Upper lobe of left lung (tissue), 6 donors: ENCODE results near the gene MTG1. TPM values are rescaled to one million over a fixed set of nuclear protein-coding genes. Genes with fewer than 3 reads are reported as not detected.
"Not testable (repeated sequence)": the region's sequence is repeated elsewhere in the genome, so short reads cannot be mapped to it uniquely, and the experiment has no call there.

Experiments used
- ATAC-seq, 2 donors: fragments of 200-7000 bp; cut with Tn5 transposase; one replicate each; pipeline ENCODE4 v1.9.1; 2022; ENCODE audit warnings: mild to moderate bottlenecking in 2 of 2, moderate library complexity in 2 of 2; ENCODE audit not compliant: low FRiP score in 2 of 2
- DNase-seq, 2 donors: peaks; one replicate each; pipeline ENCODE4 v3.0.0-alpha.2; 2019 to 2020
- H3K27ac ChIP-seq, 4 donors: fragments of 200-600 bp; sonication (generic); one replicate each; pipeline ENCODE4 v1.5.1; 2016 to 2019
- H3K27me3 ChIP-seq, 4 donors: fragments of 200-600 bp; sonication (generic); one replicate each; pipeline ENCODE4 v1.5.1; 2017 to 2019
- H3K36me3 ChIP-seq, 4 donors: fragments of 200-600 bp; sonication (generic); one replicate each; pipeline ENCODE4 v1.5.1; 2016 to 2019
- H3K4me1 ChIP-seq, 4 donors: fragments of 200-600 bp; sonication (generic); one replicate each; pipeline ENCODE4 v1.5.1; 2018 to 2019
- H3K4me3 ChIP-seq, 4 donors: fragments of 200-600 bp; sonication (generic); one replicate each; pipeline ENCODE4 v1.5.1; 2017 to 2019; ENCODE audit warnings: mild to moderate bottlenecking in 2 of 4, moderate library complexity in 1 of 4
- H3K9me3 ChIP-seq, 4 donors: fragments of 200-600 bp; sonication (generic); one replicate each; pipeline ENCODE4 v1.5.1; 2018 to 2019
- EP300 ChIP-seq, 4 donors: sonication (generic); formaldehyde crosslinking; IDR thresholded peaks; one replicate each; pipeline ENCODE4 v1.5.1; 2017; ENCODE audit warnings: antibody characterized with exemption in 4 of 4, control low read depth in 2 of 4
- POLR2A ChIP-seq, 4 donors: fragments of 450-650 bp; IDR thresholded peaks; one replicate each; pipeline ENCODE4 v1.5.1; 2016 to 2017; ENCODE audit warnings: antibody characterized with exemption in 4 of 4, mild to moderate bottlenecking in 2 of 4
- POLR2AphosphoS5 ChIP-seq, 2 donors: sonication (generic); formaldehyde crosslinking; IDR thresholded peaks; one replicate each; pipeline ENCODE4 v1.5.1; 2017; ENCODE audit warnings: antibody characterized with exemption in 2 of 2
- WGBS, 2 donors: methylation state at CpG; one replicate each; pipeline ENCODE4 v1.1.5; 2017 to 2018; 5-methylcytosine and 5-hydroxymethylcytosine counted together
- total RNA-seq, 6 donors: library from RNA; depleted of rRNA in 4 of 6; stranded (reverse); fragments of >200 nt in 4 of 6; gene quantifications; one replicate each; pipeline versions ENCODE4 v1.1.0 to v1.2.1, GENCODE V29; 2016 to 2021
- TF ChIP-seq, protein P1 (sequence below), 6 experiments: fragments of 450-650 bp in 4 of 6; fragments of 200-600 bp in 2 of 6; sonication (generic) in 2 of 6; IDR thresholded peaks; one replicate each; pipeline ENCODE4 v1.5.1; 2016 to 2019; ENCODE audit warnings: antibody characterized with exemption in 6 of 6
- donor health status: DM: no; HTN: no; CAD: no; lungs with moderate emphysema.
- donor health status: DM: no; HTN: yes; CAD: no; lungs with severe emphysema.

MTG1 gene
- total RNA-seq, 6 donors from 2014 or later = 21.0 to 155 (median 40.8) TPM

DNA sequence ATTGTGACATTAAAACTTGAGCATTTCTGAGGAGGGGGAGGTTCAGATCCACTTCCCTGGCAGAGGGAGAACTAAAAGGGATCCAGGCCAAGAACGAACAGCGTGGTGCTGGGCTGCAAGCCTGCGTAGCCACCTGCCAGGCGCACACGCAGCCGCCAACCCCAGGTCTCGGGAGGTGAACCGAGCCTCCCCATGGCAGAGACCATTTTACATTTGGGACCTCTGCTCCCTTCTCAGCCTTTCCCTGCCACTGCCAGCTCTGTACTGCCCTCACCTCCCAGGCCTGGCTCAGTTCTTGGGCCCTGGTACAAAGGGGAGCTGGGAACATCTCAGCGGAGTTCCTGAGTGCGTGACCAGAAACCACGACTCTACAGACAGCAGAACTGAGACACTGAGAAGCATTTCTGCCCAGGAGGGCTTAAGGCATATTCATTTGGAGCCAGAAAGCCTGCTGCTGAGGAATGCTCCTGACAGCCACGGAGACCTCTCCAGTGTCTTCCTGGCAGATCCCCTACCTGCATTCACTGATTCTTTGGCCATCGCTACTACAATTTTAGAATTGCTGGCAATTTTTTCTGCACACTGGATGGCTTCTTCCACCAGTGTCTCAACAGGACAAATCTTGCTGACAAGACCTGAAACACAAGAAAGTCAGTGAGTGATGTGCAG, 28.4 kb upstream of the MTG1 start:
- peaks cover 20 to 80% (median 66%) of the 10 kb centered on the region in 4 donors for H3K36me3 ChIP-seq
- TF ChIP-seq, protein P1, sequence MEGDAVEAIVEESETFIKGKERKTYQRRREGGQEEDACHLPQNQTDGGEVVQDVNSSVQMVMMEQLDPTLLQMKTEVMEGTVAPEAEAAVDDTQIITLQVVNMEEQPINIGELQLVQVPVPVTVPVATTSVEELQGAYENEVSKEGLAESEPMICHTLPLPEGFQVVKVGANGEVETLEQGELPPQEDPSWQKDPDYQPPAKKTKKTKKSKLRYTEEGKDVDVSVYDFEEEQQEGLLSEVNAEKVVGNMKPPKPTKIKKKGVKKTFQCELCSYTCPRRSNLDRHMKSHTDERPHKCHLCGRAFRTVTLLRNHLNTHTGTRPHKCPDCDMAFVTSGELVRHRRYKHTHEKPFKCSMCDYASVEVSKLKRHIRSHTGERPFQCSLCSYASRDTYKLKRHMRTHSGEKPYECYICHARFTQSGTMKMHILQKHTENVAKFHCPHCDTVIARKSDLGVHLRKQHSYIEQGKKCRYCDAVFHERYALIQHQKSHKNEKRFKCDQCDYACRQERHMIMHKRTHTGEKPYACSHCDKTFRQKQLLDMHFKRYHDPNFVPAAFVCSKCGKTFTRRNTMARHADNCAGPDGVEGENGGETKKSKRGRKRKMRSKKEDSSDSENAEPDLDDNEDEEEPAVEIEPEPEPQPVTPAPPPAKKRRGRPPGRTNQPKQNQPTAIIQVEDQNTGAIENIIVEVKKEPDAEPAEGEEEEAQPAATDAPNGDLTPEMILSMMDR (IDR thresholded peaks at IDR 0.05) = no peak
- TF ChIP-seq POLR2A (IDR thresholded peaks at IDR 0.05) = no peak
- no peak for TF ChIP-seq POLR2AphosphoS5 (IDR thresholded peaks at IDR 0.05)
- TF ChIP-seq EP300 (IDR thresholded peaks at IDR 0.05) = no peak
- no peak for DNase-seq

DNA sequence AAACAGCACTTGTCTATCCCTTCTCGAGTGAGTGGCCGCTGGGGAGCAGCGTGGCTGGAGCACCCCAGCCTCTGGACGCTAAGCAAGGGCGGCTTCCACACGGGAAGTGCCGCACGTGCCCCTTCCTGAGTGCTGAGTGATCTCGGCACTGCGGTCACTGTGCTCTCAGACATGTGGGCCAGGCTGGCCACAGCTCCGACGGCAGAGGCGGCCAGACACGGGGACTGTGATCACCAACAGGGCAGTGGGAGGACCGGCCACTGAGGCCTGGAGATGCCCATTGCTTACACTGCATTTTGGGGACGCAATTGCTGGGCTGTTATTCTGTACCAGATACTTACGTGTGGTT, 27.9 kb upstream of the MTG1 start:
- no peaks in the 10 kb centered on the region for H3K9me3 ChIP-seq
- peaks cover 20 to 81% (median 67%) of the 10 kb centered on the region in 4 donors for H3K36me3 ChIP-seq
- DNase-seq (no peak), ATAC-seq (no peak)
- no peaks in the 10 kb centered on the region for H3K27me3 ChIP-seq
- WGBS, 2 donors = 72 to 90% methylated on average over 6 to 17 of the region's 17 CpGs
- TF ChIP-seq EP300 (IDR thresholded peaks at IDR 0.05) = no peak
- TF ChIP-seq, protein P1 (IDR thresholded peaks at IDR 0.05) = no peak
- TF ChIP-seq POLR2A (IDR thresholded peaks at IDR 0.05) = no peak
- TF ChIP-seq POLR2AphosphoS5 (IDR thresholded peaks at IDR 0.05) = no peak
- no peak overlapping the region for H3K27ac ChIP-seq
- H3K4me1 ChIP-seq = no peaks in the 10 kb centered on the region
- no peak overlapping the region for H3K4me3 ChIP-seq

More for the DNA sequence above, 28.4 kb upstream of the MTG1 start:
- Histone ChIP-seq H3K27me3 (no peaks in the 10 kb centered on the region), H3K9me3 (no peaks in the 10 kb centered on the region), H3K4me3 (no peak overlapping the region), H3K4me1 (no peaks in the 10 kb centered on the region), H3K27ac (no peak overlapping the region)
- WGBS, 2 donors = 88 to 89% methylated on average over 12 to 13 of the region's 13 CpGs
- no peak for ATAC-seq

DNA sequence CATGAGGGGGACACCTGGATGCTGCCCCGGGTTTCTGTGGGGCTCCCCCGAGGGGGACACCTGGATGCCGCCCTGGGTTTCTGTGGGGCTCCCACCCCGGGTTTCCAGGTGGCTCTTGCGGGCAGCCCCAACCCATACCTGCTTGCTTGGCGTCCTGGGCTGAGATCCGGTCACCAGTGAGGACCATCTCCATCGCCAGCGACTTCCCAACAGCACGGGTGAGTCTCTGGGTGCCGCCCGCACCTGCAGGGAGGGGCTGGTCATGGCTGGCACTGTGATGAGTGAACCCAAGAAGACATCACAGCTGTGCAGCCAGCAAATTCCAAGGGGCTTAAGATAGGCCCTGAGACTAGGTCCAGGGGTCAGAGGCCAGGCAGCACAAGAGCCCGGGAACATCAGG, 27.2 kb upstream of the MTG1 start:
- ATAC-seq (no peak), DNase-seq (no peak)
- TF ChIP-seq POLR2A (IDR thresholded peaks at IDR 0.05) (no peak), EP300 (IDR thresholded peaks at IDR 0.05) (no peak), POLR2AphosphoS5 (IDR thresholded peaks at IDR 0.05) (no peak)
- TF ChIP-seq, protein P1 (IDR thresholded peaks at IDR 0.05) = no peak
- no peak overlapping the region for H3K27ac ChIP-seq
- no peaks in the 10 kb centered on the region for H3K27me3 ChIP-seq
- 87 to 100% methylated on average over 2 to 10 of the region's 13 CpGs for WGBS, 2 donors
- peaks cover 0 to 1% (median under 1%) of the 10 kb centered on the region in 4 donors for H3K4me1 ChIP-seq
- H3K4me3 ChIP-seq = no peak overlapping the region
- H3K36me3 ChIP-seq = peaks cover 20 to 79% (median 66%) of the 10 kb centered on the region in 4 donors
- H3K9me3 ChIP-seq = no peaks in the 10 kb centered on the region

DNA sequence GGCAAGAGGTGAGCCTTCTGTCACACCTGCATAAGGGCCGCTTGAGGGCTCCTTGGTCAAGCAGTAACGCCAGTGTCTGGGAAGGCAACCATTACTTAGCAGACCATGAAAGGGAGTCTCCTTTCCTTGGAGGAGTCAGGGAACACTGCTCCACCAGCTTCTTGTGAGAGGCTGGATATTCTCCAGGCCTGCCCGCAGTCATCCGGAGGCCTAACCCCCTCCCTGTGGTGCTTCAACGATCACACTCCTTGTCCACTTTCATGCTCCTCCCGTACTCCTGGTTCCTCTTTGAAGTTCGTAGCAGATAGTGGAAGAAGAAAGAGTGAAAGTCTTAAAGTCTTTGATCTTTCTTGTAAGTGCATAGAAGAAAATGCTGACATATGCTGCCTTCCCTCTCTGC, 26.5 kb upstream of the MTG1 start:
- not testable (repeated sequence) for ATAC-seq, H3K27me3 ChIP-seq, H3K9me3 ChIP-seq, DNase-seq, H3K4me3 ChIP-seq, H3K4me1 ChIP-seq, H3K27ac ChIP-seq
- peaks cover 19 to 72% (median 61%) of the 10 kb centered on the region in 4 donors for H3K36me3 ChIP-seq
- WGBS, 2 donors = 88% methylated on average over 2 of the region's 7 CpGs; no CpG with 5 or more reads in 1 of the 2 donors

DNA sequence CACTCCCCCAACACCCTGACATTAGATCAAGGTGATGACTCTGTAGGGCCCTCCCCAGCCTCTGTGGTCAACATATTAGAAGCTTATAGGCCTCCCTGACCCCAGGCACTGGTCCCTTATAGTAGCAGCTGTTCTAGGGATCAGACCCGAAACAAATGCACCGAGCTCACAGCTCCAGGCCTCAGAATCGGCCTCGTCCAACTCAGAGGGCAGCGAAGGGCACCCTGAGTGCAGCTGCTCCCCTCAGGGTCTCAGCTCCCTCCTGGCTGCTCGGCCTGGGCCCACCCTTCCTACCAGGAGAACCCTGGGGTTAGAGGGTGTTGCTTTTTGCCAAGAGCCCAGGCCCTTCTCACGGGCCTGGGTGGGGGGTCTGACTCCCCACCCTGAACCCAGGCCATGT, 25.8 kb upstream of the MTG1 start:
- Histone ChIP-seq H3K36me3 (peaks cover 15 to 65% (median 57%) of the 10 kb centered on the region in 4 donors), H3K4me3 (no peak overlapping the region), H3K4me1 (peaks cover 8 to 14% (median 9%) of the 10 kb centered on the region in 4 donors), H3K9me3 (no peaks in the 10 kb centered on the region), H3K27me3 (no peaks in the 10 kb centered on the region), H3K27ac (no peak overlapping the region)
- TF ChIP-seq POLR2AphosphoS5 (IDR thresholded peaks at IDR 0.05) (no peak), EP300 (IDR thresholded peaks at IDR 0.05) (no peak), POLR2A (IDR thresholded peaks at IDR 0.05) (no peak)
- TF ChIP-seq, protein P1 (IDR thresholded peaks at IDR 0.05) = no peak
- WGBS, 2 donors = 90% methylated on average over 7 of the region's 7 CpGs; no CpG with 5 or more reads in 1 of the 2 donors
- DNase-seq (no peak), ATAC-seq (no peak)
